Fibroblast of skin of left biceps (primary cell): ENCODE data around the gene TMBIM4.
"Not testable (repeated sequence)": the region's sequence is repeated elsewhere in the genome, so short reads cannot be mapped to it uniquely, and the experiment has no call there.

Experiments
- DNase-seq, 2 experiments: peaks; one replicate each; pipeline ENCODE4 v3.0.0-alpha.2; 2013; ENCODE audit warnings: low read depth in 2 of 2

The TMBIM4 gene

GRCh38 chr12:66169221-66170170 lies at the start of gene TMBIM4:
TMBIM4 (minus strand) TSS chr12:66169996; CDS start chr12:66169951, 45 bp downstream.
- peak; percentile 85 to 86 for DNase-seq

- no peak for DNase-seq
Observed at GRCh38 chr12:66217342-66217917, 47.6 kb upstream of the TMBIM4 start.

- DNase-seq, result not testable (repeated sequence)
Observed at GRCh38 chr12:66213011-66213410, 43.2 kb upstream of the TMBIM4 start.

- not testable (repeated sequence) for DNase-seq
Observed at GRCh38 chr12:66211573-66211972, 41.8 kb upstream of the TMBIM4 start.

- DNase-seq, result no peak
Observed at GRCh38 chr12:66210840-66211239, 41.0 kb upstream of the TMBIM4 start.

GRCh38 chr12:66206141-66206540 lies 36.3 kb upstream of the TMBIM4 start:
- DNase-seq, result no peak

GRCh38 chr12:66203820-66204219 lies 34.0 kb upstream of the TMBIM4 start:
- DNase-seq, result no peak

- DNase-seq, result no peak
Observed at GRCh38 chr12:66199831-66200509, 30.2 kb upstream of the TMBIM4 start.

- no peak for DNase-seq
Observed at GRCh38 chr12:66199141-66199540, 29.3 kb upstream of the TMBIM4 start.

- no peak for DNase-seq
Observed at GRCh38 chr12:66197495-66197921, 27.7 kb upstream of the TMBIM4 start.

- DNase-seq, result no peak
Observed at GRCh38 chr12:66196806-66197205, 27.0 kb upstream of the TMBIM4 start.

GRCh38 chr12:66195242-66195641 lies 25.4 kb upstream of the TMBIM4 start:
- no peak for DNase-seq

- no peak for DNase-seq
Observed at GRCh38 chr12:66194122-66194521, 24.3 kb upstream of the TMBIM4 start.

- DNase-seq, result no peak
Observed at GRCh38 chr12:66191547-66192126, 21.8 kb upstream of the TMBIM4 start.

- no peak for DNase-seq
Observed at GRCh38 chr12:66190519-66191370, 20.9 kb upstream of the TMBIM4 start.

GRCh38 chr12:66189889-66190288 lies 20.1 kb upstream of the TMBIM4 start:
- DNase-seq, result no peak

GRCh38 chr12:66189486-66189843 lies 19.7 kb upstream of the TMBIM4 start:
- no peak for DNase-seq

- no peak for DNase-seq
Observed at GRCh38 chr12:66188584-66189485, 19.0 kb upstream of the TMBIM4 start, which contains the start of gene IRAK3. IRAK3 (plus strand) TSS chr12:66189214; CDS start chr12:66189300, 86 bp downstream.

- DNase-seq, result no peak
Observed at GRCh38 chr12:66187821-66188220, 18.0 kb upstream of the TMBIM4 start.

GRCh38 chr12:66187036-66187435 lies 17.2 kb upstream of the TMBIM4 start:
- no peak for DNase-seq
